T-helper 2 cell (primary cell): Measurements from ENCODE around the gene UCP2.
A peak's percentile ranks its signal among the peaks of the same experiment; 100 is the strongest.

Source experiments
- DNase-seq, 5 experiments: peaks; one replicate each; pipeline versions ENCODE4 v3.0.0 to v3.0.0-alpha.2; 2012 to 2022

Gene UCP2

GRCh38 chr11:74009675-74010305 lies 27.1 kb upstream of the UCP2 start:
- no peak for DNase-seq

- DNase-seq, result no peak
Measured at GRCh38 chr11:74009230-74009547, 26.5 kb upstream of the UCP2 start.

GRCh38 chr11:74008373-74009229 lies 26.0 kb upstream of the UCP2 start, which contains the start of gene UCP3:
Gene UCP3 (minus strand): TSS chr11:74009085. CDS start chr11:74007042, 2,043 bp downstream.
- DNase-seq, result no peak

GRCh38 chr11:74007691-74008372 lies 25.2 kb upstream of the UCP2 start:
- no peak for DNase-seq

GRCh38 chr11:74006743-74007304 lies 24.2 kb upstream of the UCP2 start:
- no peak for DNase-seq

GRCh38 chr11:74005721-74006517 lies 23.3 kb upstream of the UCP2 start:
- DNase-seq, result no peak

GRCh38 chr11:74004759-74005615 lies 22.3 kb upstream of the UCP2 start:
- DNase-seq, result peak; percentile 54 to 98 (median 81)

- no peak for DNase-seq
Measured at GRCh38 chr11:74004046-74004695, 21.5 kb upstream of the UCP2 start.

GRCh38 chr11:74002832-74003231 lies 20.2 kb upstream of the UCP2 start:
- DNase-seq, result no peak

GRCh38 chr11:74001822-74002286 lies 19.2 kb upstream of the UCP2 start:
- no peak for DNase-seq

- no peak for DNase-seq
Measured at GRCh38 chr11:74000307-74001133, 17.9 kb upstream of the UCP2 start.

- no peak for DNase-seq
Measured at GRCh38 chr11:73999581-74000306, 17.1 kb upstream of the UCP2 start.

- DNase-seq, result no peak
Measured at GRCh38 chr11:73998846-73999575, 16.4 kb upstream of the UCP2 start.

- no peak for DNase-seq
Measured at GRCh38 chr11:73997120-73997770, 14.6 kb upstream of the UCP2 start.

GRCh38 chr11:73996161-73996747 lies 13.6 kb upstream of the UCP2 start:
- peak in 1 of 5 experiments; percentile 41 for DNase-seq

GRCh38 chr11:73995731-73996130 lies 13.1 kb upstream of the UCP2 start:
- peak in 3 of 5 experiments; percentile 32 to 89 (median 65) for DNase-seq

GRCh38 chr11:73995247-73995646 lies 12.6 kb upstream of the UCP2 start:
- DNase-seq, result peak in 2 of 5 experiments; percentile 70 to 92
